K562 (cell line): ENCODE measurements around the gene SLC39A3. TPM values are rescaled to one million over a fixed set of nuclear protein-coding genes. Genes with fewer than 3 reads are reported as not detected.

Experiments
- ATAC-seq: fragments of 200-7000 bp; cut with Tn5 transposase; 3 replicates; pipeline ENCODE4 v1.9.1; 2020; ENCODE audit warnings: moderate library complexity
- BruUV-seq: library from RNA; stranded (reverse); fragments of 400-500 nt; replicated peaks from 2 replicates; lab custom pipeline; 2021; lab: Mats Ljungman, UMichigan
- CTCF ChIA-PET: fragments of 300-600 bp; formaldehyde crosslinking; extraction: SDS; loops from one replicate; lab custom pipeline; 2021; ENCODE audit warnings: low intra/inter-chr PET ratio; lab: Yijun Ruan, JAX
- POLR2A ChIA-PET: fragments of 300-600, 350-650 bp; sonication (Branson Sonifier 250); formaldehyde crosslinking; extraction: SDS; loops from one replicate; lab custom pipeline; 2021; ENCODE audit warnings: antibody characterized with exemption, inconsistent platforms; lab: Yijun Ruan, JAX
- DNase-seq, 4 experiments: peaks; one replicate each; pipeline versions ENCODE4 v3.0.0 to v3.0.0-alpha.2; 2011 to 2018; ENCODE audit warnings: low spot score in 3 of 4, mixed read lengths in 3 of 4; ENCODE audit errors: extremely low read depth in 1 of 4
- FAIRE-seq: peaks from 2 replicates; lab custom pipeline; 2011; peaks lifted over from hg19 to GRCh38; lab: Jason Lieb, UNC
- H2AFZ ChIP-seq: 2 replicates; pipeline ENCODE4 v1.6.0; 2011; ENCODE audit warnings: low read depth, low read length, control low read depth, inconsistent platforms
- H3K27ac ChIP-seq: fragments of 200-600 bp; 3 replicates; pipeline ENCODE4 v1.8.0; 2011; ENCODE audit warnings: low read depth, mild to moderate bottlenecking, control low read depth, inconsistent platforms, low read length, moderate library complexity, mixed read lengths; ENCODE audit errors: extremely low read depth
- H3K27me3 ChIP-seq, 2 experiments: fragments of 300-600 bp in 1 of 2; 2 replicates in 1 of 2; 3 replicates in 1 of 2; pipeline versions ENCODE4 v1.6.0 to v1.8.0; 2011; ENCODE audit warnings: inconsistent platforms in 2 of 2, low read length in 2 of 2, mild to moderate bottlenecking in 1 of 2, mixed read lengths in 1 of 2, moderate library complexity in 1 of 2; ENCODE audit not compliant: control insufficient read depth in 2 of 2, insufficient read depth in 2 of 2
- H3K36me3 ChIP-seq: fragments of 300-600 bp; 3 replicates; pipeline ENCODE4 v1.8.0; 2011; ENCODE audit warnings: mild to moderate bottlenecking, low read length, inconsistent platforms; ENCODE audit not compliant: control insufficient read depth, insufficient read depth
- H3K4me1 ChIP-seq, 2 experiments: fragments of 200-600 bp in 1 of 2; replicated peaks in 1 of 2; 2 replicates in 1 of 2; 3 replicates in 1 of 2; pipeline versions ENCODE4 v1.5.1 to v1.8.0; 2011; ENCODE audit warnings: inconsistent platforms in 2 of 2, low read length in 2 of 2, mild to moderate bottlenecking in 1 of 2, mixed read lengths in 1 of 2, moderate library complexity in 1 of 2; ENCODE audit not compliant: control insufficient read depth in 2 of 2, insufficient read depth in 2 of 2
- H3K4me2 ChIP-seq: 2 replicates; pipeline ENCODE4 v1.6.1; 2011; ENCODE audit warnings: low read length, control low read depth, inconsistent platforms, mixed read lengths; ENCODE audit not compliant: insufficient read depth
- H3K4me3 ChIP-seq: fragments of 200-600 bp; sonication (generic), shearing (Covaris generic); 2 replicates; pipeline ENCODE4 v1.5.1; 2016; ENCODE audit warnings: control low read depth, inconsistent platforms
- H3K79me2 ChIP-seq: fragments of 200-600 bp; 3 replicates; pipeline ENCODE4 v1.8.0; 2011; ENCODE audit warnings: low read length, inconsistent platforms; ENCODE audit not compliant: control insufficient read depth, insufficient read depth
- H3K9ac ChIP-seq, 2 experiments: 2 replicates each; pipeline versions ENCODE4 v1.6.0 to v1.6.1; 2011; ENCODE audit warnings: low read depth in 2 of 2, low read length in 2 of 2, control low read depth in 1 of 2, inconsistent platforms in 1 of 2, mild to moderate bottlenecking in 1 of 2, mixed read lengths in 1 of 2; ENCODE audit not compliant: insufficient read depth in 1 of 2
- H3K9me1 ChIP-seq: one replicate; pipeline ENCODE4 v1.6.0; 2011; ENCODE audit warnings: inconsistent platforms, mild to moderate bottlenecking, low read length, moderate library complexity; ENCODE audit not compliant: control insufficient read depth, insufficient read depth
- H3K9me3 ChIP-seq: replicated peaks from 2 replicates; pipeline ENCODE4 v1.5.1; 2011; ENCODE audit warnings: low read depth, low read length, inconsistent platforms; ENCODE audit not compliant: control insufficient read depth, insufficient read depth
- H4K20me1 ChIP-seq: replicated peaks from 2 replicates; pipeline ENCODE4 v1.6.1; 2011; ENCODE audit warnings: low read length, inconsistent platforms, mixed read lengths; ENCODE audit not compliant: control insufficient read depth, insufficient read depth
- CBX2 ChIP-seq: fragments of 200-600 bp; sonication (generic); IDR thresholded peaks from one replicate; pipeline ENCODE4 v1.6.1; 2012; ENCODE audit warnings: mild to moderate bottlenecking, low read length, inconsistent platforms; ENCODE audit not compliant: insufficient read depth, poor library complexity, severe bottlenecking
- RBFOX2 ChIP-seq: fragments of 200-400 bp; formaldehyde crosslinking; IDR thresholded peaks from 2 replicates; pipeline ENCODE4 v1.6.1; 2017; ENCODE audit warnings: low read depth, mild to moderate bottlenecking, low read length, moderate library complexity
- WGBS: fragments of 100-300 bp; shearing (Covaris generic); methylation state at CpG from one replicate; pipeline ENCODE4 v1.1.6; 2016; ENCODE audit warnings: low coverage, mixed read lengths; ENCODE audit not compliant: insufficient coverage; ENCODE audit errors: missing lambda C conversion rate; 5-methylcytosine and 5-hydroxymethylcytosine counted together
- in situ Hi-C: fragments of 300-500 bp; cut with MboI; formaldehyde crosslinking; loops from 4 replicates; pipeline ENCODE4 v1.15.0; 2018; ENCODE audit warnings: inconsistent platforms, mixed read lengths
- intact Hi-C: fragments of 100-400 bp; cut with micrococcal nuclease; formaldehyde crosslinking; loops from 2 replicates; pipeline ENCODE4 v1.14.2; 2022
- polyA plus RNA-seq, 8 experiments: library from polyadenylated mRNA; depleted of rRNA in 4 of 8; stranded (reverse) in 5 of 8; unstranded in 3 of 8; fragments of >200 nt; fragmentation: Nextera tagmentation in 2 of 8; fragmentation: Illumina TruSeq in 1 of 8; extraction: Ambion mirVana in 2 of 8; extraction: Trizol in 1 of 8; gene quantifications; 2 replicates each; pipeline versions ENCODE4 v1.2.1 to v1.2.3, GENCODE V29; 2011 to 2014; ENCODE audit warnings: inconsistent platforms in 1 of 8, missing spikeins in 1 of 8
- total RNA-seq, 7 experiments: library from RNA; depleted of rRNA in 6 of 7; stranded (reverse); fragments of >200 nt in 6 of 7; fragmentation: Illumina TruSeq in 2 of 7; extraction: Trizol in 2 of 7; gene quantifications; 2 replicates each; pipeline versions ENCODE4 v1.2.1 to v1.2.3, GENCODE V29; 2011 to 2021; ENCODE audit warnings: low replicate concordance in 1 of 7
- TF ChIP-seq, protein P1 (sequence below): sonication (generic); formaldehyde crosslinking; IDR thresholded peaks from 2 replicates; pipeline ENCODE4 v1.8.1; 2023; ENCODE audit warnings: mild to moderate bottlenecking, missing genetic modification reagents, moderate library complexity

The SLC39A3 gene
- total and polyA plus RNA-seq, 9 of the 15 experiments (the other 6 are each of a cell fraction or from before 2014, with no cell fraction given) = 2.3 to 215 (median 127) TPM

DNA sequence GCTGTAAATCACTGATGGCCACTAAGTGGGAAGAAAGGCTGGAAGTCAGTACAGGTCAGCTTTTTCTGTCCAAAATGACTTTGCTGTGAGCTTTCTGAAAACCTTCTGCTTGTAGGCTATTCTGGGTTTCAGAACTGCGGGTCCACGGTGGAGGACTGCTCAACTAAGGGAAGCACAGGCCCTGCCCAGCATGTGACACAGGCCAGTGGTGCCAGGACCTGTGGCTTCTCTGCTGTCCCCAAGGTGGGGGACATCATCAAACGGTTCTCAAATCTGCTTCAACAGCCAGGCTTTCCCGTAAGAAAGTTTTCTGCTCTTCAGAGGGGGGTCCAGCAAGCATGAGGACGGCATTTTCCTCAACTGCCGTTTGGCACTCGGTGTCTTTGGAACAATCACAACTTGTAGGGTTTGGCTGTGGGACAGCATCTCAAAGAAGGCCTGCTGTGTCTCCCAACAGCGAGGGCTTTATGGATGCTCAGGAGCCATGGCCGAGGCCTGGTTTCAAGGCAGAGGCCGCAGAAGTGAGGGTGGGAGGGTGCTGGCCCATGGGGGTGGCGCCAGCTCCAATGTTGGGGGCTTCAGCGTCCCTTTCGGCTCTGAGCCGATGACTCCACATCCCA is 39.4 kb upstream of the SLC39A3 start:
- 91% methylated on average over 10 of the region's 14 CpGs for WGBS
- intact Hi-C loops = no loop called here
- Histone ChIP-seq H3K4me1 (peaks cover 14 to 34% of the 10 kb centered on the region in 2 experiments), H3K4me2 (no peak overlapping the region), H3K9me3 (no peaks in the 10 kb centered on the region), H3K9me1 (no peaks in the 10 kb centered on the region), H3K4me3 (no peak overlapping the region), H3K36me3 (peaks cover 72% of the 10 kb centered on the region; the same call in 2 of the 3 replicates), H3K9ac (peak overlapping the region in 1 of 2 experiments; percentile 61; a peak in 2 of 4 replicates), H2AFZ (no peak overlapping the region), H3K27ac (no peak overlapping the region), H4K20me1 (peaks cover 26% of the 10 kb centered on the region), H3K79me2 (peaks cover 89% of the 10 kb centered on the region), H3K27me3 (no peaks in the 10 kb centered on the region)
- ChIA-PET CTCF (no interaction called here), POLR2A (interaction anchor here (1.2 kb wide), 2 partner anchors 8 to 14 kb away, joined by 4 to 5 read pairs; no protein-coding TSS in a partner anchor)
- no peak for TF ChIP-seq CBX2
- 0 out of 2 replicates have a peak, but pooled peaks have one; percentile 12 for TF ChIP-seq RBFOX2
- in situ Hi-C loops = no loop called here
- FAIRE-seq (no peak), ATAC-seq (no peak), DNase-seq (no peak)
- BruUV-seq = no TSS peak

DNA sequence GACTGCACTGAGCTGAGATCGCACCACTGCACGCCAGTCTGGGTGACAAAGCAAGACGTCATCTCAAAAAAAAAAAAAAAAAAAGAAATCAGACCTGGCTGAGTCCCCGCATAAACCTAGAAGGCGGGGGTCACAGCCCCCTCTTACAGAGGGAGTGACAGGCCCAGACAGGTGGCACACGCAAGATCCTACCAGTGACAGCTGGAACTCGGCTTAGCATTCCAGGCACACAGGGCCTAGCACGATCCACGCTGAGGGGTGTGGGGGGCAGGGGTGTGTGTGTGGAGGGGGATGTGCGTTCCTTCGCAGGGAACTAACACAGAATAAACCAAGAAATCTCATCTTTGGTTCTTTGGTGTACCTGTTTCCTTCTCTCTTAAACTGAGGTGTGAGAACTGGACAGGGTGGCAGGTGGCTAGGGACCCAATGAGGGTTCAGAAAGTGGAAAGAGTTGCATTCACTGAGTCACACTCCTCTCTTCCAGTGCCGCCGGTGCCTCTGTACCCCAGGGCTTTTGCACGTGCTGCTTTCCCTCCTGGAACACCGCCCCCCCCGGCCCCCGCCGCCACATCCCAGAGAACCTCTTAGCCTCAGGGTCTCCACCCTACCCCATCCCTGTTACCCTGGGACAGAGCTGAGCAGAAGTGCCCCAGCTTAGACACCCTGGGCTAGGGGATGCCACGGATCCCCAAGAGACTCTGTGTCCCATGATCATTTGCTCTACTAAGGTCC is 38.3 kb upstream of the SLC39A3 start:
- peaks cover 75% of the 10 kb centered on the region; the same call in 2 of the 3 replicates for H3K36me3 ChIP-seq
- H3K9ac ChIP-seq = peak overlapping the region in 1 of 2 experiments; percentile 22; a peak in 1 of 4 replicates
- peaks cover 26% of the 10 kb centered on the region for H4K20me1 ChIP-seq
- H3K4me3 ChIP-seq = no peak overlapping the region
- no peaks in the 10 kb centered on the region for H3K27me3 ChIP-seq
- H3K79me2 ChIP-seq = peaks cover 94% of the 10 kb centered on the region
- no peak overlapping the region for H3K4me2 ChIP-seq
- in situ Hi-C loops = no loop called here
- BruUV-seq = no TSS peak
- TF ChIP-seq, protein P1, sequence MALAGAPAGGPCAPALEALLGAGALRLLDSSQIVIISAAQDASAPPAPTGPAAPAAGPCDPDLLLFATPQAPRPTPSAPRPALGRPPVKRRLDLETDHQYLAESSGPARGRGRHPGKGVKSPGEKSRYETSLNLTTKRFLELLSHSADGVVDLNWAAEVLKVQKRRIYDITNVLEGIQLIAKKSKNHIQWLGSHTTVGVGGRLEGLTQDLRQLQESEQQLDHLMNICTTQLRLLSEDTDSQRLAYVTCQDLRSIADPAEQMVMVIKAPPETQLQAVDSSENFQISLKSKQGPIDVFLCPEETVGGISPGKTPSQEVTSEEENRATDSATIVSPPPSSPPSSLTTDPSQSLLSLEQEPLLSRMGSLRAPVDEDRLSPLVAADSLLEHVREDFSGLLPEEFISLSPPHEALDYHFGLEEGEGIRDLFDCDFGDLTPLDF (CRISPR knock-in tag) = no peak
- H2AFZ ChIP-seq = no peak overlapping the region
- intact Hi-C loops = no loop called here
- ChIA-PET CTCF (no interaction called here), POLR2A (interaction anchor here (1.5 kb wide), 1 partner anchor 10 kb away, joined by 3 read pairs; no protein-coding TSS in a partner anchor)
- H3K9me3 ChIP-seq = no peaks in the 10 kb centered on the region
- no peak for FAIRE-seq
- peaks cover 9 to 31% of the 10 kb centered on the region in 2 experiments for H3K4me1 ChIP-seq
- H3K9me1 ChIP-seq = no peaks in the 10 kb centered on the region
- no peak overlapping the region for H3K27ac ChIP-seq
- ATAC-seq = no peak
- 96% methylated on average over 11 of the region's 19 CpGs for WGBS
- DNase-seq = no peak
